ENCODE results near the gene SPPL2B.
"Not testable (repeated sequence)": the region's sequence is repeated elsewhere in the genome, so short reads cannot be mapped to it uniquely, and the experiment has no call there.

Gene SPPL2B

DNA sequence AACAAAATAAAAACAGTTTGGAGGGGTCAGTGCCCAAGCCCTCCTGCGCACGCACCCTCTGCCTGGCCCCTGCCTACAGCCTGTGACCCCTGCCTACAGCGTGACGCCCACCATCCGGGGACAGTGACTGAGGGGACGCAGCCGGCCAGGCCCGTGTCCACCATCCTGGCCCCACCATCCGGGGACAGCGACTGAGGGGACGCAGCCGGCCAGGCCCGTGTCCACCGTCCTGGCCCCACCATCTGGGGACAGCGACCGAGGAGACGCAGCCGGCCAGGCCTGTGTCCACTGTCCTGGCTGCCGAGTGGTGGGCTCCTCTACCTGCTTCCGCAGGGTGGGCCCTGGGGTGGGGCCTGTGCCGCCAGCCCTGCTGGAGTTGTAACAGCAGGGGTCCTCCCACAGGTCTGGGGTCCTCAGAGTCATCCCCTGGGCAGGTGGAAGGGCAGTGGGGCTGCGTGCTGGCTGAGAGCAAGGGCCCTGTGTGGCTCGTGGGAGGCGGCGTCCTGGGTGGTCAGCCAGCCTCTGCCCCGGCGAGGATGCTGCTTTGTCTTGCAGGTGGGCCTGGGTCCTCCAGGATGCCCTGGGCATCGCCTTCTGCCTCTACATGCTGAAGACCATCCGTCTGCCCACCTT lies 14.3 kb downstream of the SPPL2B start:
- Histone ChIP-seq H3K36me3 (ENCODE audit: control insufficient read depth, insufficient read depth, low read length, severe bottlenecking) (peaks cover 20% of the 10 kb centered on the region), H3K4me1 (ENCODE audit: control insufficient read depth, insufficient read depth, low read length) (no peaks in the 10 kb centered on the region), H3K9me3 (ENCODE audit: control insufficient read depth, low read length) (no peaks in the 10 kb centered on the region), H3K9ac (ENCODE audit: low read length) (no peak overlapping the region), H3K4me3 (ENCODE audit: low read length) (no peak overlapping the region), H3K27me3 (replicated peaks; ENCODE audit: control insufficient read depth, insufficient read depth, low read length) (no peaks in the 10 kb centered on the region)
- DNase-seq (ENCODE audit: low read depth) = no peak

GRCh38 chr19:2343289-2343982 lies 15.0 kb downstream of the SPPL2B start:
- Histone ChIP-seq H3K27me3 (replicated peaks; ENCODE audit: control insufficient read depth, insufficient read depth, low read length) (no peaks in the 10 kb centered on the region), H3K36me3 (ENCODE audit: control insufficient read depth, insufficient read depth, low read length, severe bottlenecking) (peaks cover 23% of the 10 kb centered on the region), H3K9ac (ENCODE audit: low read length) (no peak overlapping the region), H3K4me3 (ENCODE audit: low read length) (no peak overlapping the region), H3K9me3 (ENCODE audit: control insufficient read depth, low read length) (no peaks in the 10 kb centered on the region), H3K4me1 (ENCODE audit: control insufficient read depth, insufficient read depth, low read length) (no peaks in the 10 kb centered on the region)
- DNase-seq (ENCODE audit: low read depth) = no peak

DNA sequence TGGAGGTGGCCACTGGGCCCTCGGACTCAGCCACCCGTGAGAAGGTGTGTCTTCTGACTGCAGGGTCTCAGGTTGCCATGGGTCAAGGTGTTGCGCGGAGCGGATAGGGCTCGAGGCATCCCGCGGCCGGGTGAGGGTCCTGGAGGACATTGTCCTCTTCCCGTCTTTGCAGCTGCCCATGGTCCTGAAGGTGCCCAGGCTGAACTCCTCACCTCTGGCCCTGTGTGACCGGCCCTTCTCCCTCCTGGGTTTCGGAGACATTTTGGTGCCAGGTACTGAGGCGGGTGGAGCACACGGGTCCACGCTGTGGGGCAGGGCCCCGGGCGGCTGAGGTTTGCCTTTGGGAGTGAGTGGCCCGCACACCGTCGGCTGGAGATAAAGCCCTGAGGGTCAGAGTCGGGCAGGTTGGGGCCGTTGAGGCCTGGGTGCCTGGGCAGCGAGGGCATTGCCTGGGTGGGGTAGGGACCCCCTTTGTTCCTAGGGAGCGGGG lies 15.9 kb downstream of the SPPL2B start:
- no peaks in the 10 kb centered on the region for H3K4me1 ChIP-seq (ENCODE audit: control insufficient read depth, insufficient read depth, low read length)
- peaks cover 23% of the 10 kb centered on the region for H3K36me3 ChIP-seq (ENCODE audit: control insufficient read depth, insufficient read depth, low read length, severe bottlenecking)
- no peak overlapping the region for H3K4me3 ChIP-seq (ENCODE audit: low read length)

GRCh38 chr19:2345076-2345475 lies 16.6 kb downstream of the SPPL2B start:
- DNase-seq (ENCODE audit: low read depth) = no peak
- no peaks in the 10 kb centered on the region for H3K4me1 ChIP-seq (ENCODE audit: control insufficient read depth, insufficient read depth, low read length)
- H3K27me3 ChIP-seq (replicated peaks; ENCODE audit: control insufficient read depth, insufficient read depth, low read length) = no peaks in the 10 kb centered on the region

More for the DNA sequence above, 15.9 kb downstream of the SPPL2B start:
- H3K27me3 ChIP-seq (replicated peaks; ENCODE audit: control insufficient read depth, insufficient read depth, low read length) = no peaks in the 10 kb centered on the region
- no peaks in the 10 kb centered on the region for H3K9me3 ChIP-seq (ENCODE audit: control insufficient read depth, low read length)
- no peak overlapping the region for H3K9ac ChIP-seq (ENCODE audit: low read length)
- no peak for DNase-seq (ENCODE audit: low read depth)

DNA sequence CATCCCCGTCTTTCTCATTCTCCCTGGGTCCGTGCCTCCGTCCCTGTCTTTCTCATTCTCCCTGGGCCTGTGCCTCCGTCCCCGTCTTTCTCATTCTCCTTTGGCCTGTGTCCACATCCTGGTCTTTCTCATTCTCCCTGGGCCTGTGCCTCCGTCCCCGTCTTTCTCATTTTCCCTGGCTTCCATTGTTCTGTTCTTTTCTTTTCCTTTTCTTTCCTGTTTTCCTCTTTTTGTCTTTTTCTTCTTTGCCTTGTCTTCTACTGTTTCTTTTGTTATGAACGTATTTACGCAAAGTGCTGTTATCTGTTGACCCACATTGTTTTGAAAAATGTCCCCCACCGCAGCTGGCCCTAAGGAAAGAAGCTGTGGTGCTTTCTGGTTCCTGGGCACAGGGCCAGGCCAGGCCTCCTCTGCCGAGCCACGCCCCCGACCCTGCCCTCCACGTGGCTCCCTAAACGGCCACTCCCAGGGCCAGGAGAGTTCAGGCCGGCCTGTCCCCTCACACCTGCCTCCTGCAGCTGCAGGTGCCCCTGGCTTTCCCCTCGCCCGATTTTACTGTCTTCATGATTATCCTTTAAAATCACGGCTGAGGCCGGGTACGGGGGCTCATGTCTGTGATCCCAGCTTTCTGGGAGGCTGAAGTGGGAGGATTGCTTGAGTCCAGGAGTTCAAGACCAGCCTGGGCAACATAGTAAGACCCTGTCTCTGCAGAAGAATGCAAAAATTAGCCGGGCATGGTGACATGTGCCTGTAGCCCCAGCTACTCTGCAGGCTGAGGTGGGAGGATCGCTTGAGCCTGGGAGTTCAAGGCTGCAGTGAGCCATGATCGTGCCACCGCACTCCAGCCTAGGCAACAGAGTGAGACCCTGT lies 17.5 kb downstream of the SPPL2B start:
- no peak for DNase-seq (ENCODE audit: low read depth)
- no peaks in the 10 kb centered on the region for H3K4me1 ChIP-seq (ENCODE audit: control insufficient read depth, insufficient read depth, low read length)
- H3K9me3 ChIP-seq (ENCODE audit: control insufficient read depth, low read length) = no peaks in the 10 kb centered on the region
- peaks cover 32% of the 10 kb centered on the region for H3K36me3 ChIP-seq (ENCODE audit: control insufficient read depth, insufficient read depth, low read length, severe bottlenecking)
- no peaks in the 10 kb centered on the region for H3K27me3 ChIP-seq (replicated peaks; ENCODE audit: control insufficient read depth, insufficient read depth, low read length)
- no peak overlapping the region for H3K4me3 ChIP-seq (ENCODE audit: low read length)
- no peak overlapping the region for H3K9ac ChIP-seq (ENCODE audit: low read length)

More at GRCh38 chr19:2345076-2345475, 16.6 kb downstream of the SPPL2B start:
- H3K9ac ChIP-seq (ENCODE audit: low read length) = no peak overlapping the region
- H3K4me3 ChIP-seq (ENCODE audit: low read length) = no peak overlapping the region
- H3K36me3 ChIP-seq (ENCODE audit: control insufficient read depth, insufficient read depth, low read length, severe bottlenecking) = peaks cover 28% of the 10 kb centered on the region
- no peaks in the 10 kb centered on the region for H3K9me3 ChIP-seq (ENCODE audit: control insufficient read depth, low read length)

GRCh38 chr19:2349818-2350217 lies 21.3 kb downstream of the SPPL2B start:
- not testable (repeated sequence) for DNase-seq (ENCODE audit: low read depth)

GRCh38 chr19:2350656-2351055 lies 22.2 kb downstream of the SPPL2B start:
- no peaks in the 10 kb centered on the region for H3K4me1 ChIP-seq (ENCODE audit: control insufficient read depth, insufficient read depth, low read length)
- H3K36me3 ChIP-seq (ENCODE audit: control insufficient read depth, insufficient read depth, low read length, severe bottlenecking) = peaks cover 33% of the 10 kb centered on the region
- no peak overlapping the region for H3K9ac ChIP-seq (ENCODE audit: low read length)
- no peaks in the 10 kb centered on the region for H3K9me3 ChIP-seq (ENCODE audit: control insufficient read depth, low read length)
- DNase-seq (ENCODE audit: low read depth) = no peak
- H3K4me3 ChIP-seq (ENCODE audit: low read length) = no peak overlapping the region
- no peaks in the 10 kb centered on the region for H3K27me3 ChIP-seq (replicated peaks; ENCODE audit: control insufficient read depth, insufficient read depth, low read length)

More at GRCh38 chr19:2349818-2350217, 21.3 kb downstream of the SPPL2B start:
- not testable (repeated sequence) for H3K27me3 ChIP-seq (replicated peaks; ENCODE audit: control insufficient read depth, insufficient read depth, low read length); H3K4me3 ChIP-seq (ENCODE audit: low read length); H3K9ac ChIP-seq (ENCODE audit: low read length); H3K4me1 ChIP-seq (ENCODE audit: control insufficient read depth, insufficient read depth, low read length); H3K9me3 ChIP-seq (ENCODE audit: control insufficient read depth, low read length)
- H3K36me3 ChIP-seq (ENCODE audit: control insufficient read depth, insufficient read depth, low read length, severe bottlenecking) = peaks cover 33% of the 10 kb centered on the region

GRCh38 chr19:2351591-2351990 lies 23.1 kb downstream of the SPPL2B start:
- no peak overlapping the region for H3K4me3 ChIP-seq (ENCODE audit: low read length)
- H3K9me3 ChIP-seq (ENCODE audit: control insufficient read depth, low read length) = no peaks in the 10 kb centered on the region
- no peak for DNase-seq (ENCODE audit: low read depth)
- no peaks in the 10 kb centered on the region for H3K4me1 ChIP-seq (ENCODE audit: control insufficient read depth, insufficient read depth, low read length)
- H3K27me3 ChIP-seq (replicated peaks; ENCODE audit: control insufficient read depth, insufficient read depth, low read length) = no peaks in the 10 kb centered on the region
- no peak overlapping the region for H3K9ac ChIP-seq (ENCODE audit: low read length)
- H3K36me3 ChIP-seq (ENCODE audit: control insufficient read depth, insufficient read depth, low read length, severe bottlenecking) = peaks cover 29% of the 10 kb centered on the region

GRCh38 chr19:2352121-2352520 lies 23.6 kb downstream of the SPPL2B start:
- Histone ChIP-seq H3K36me3 (ENCODE audit: control insufficient read depth, insufficient read depth, low read length, severe bottlenecking) (peaks cover 29% of the 10 kb centered on the region), H3K4me1 (ENCODE audit: control insufficient read depth, insufficient read depth, low read length) (no peaks in the 10 kb centered on the region), H3K9ac (ENCODE audit: low read length) (no peak overlapping the region), H3K9me3 (ENCODE audit: control insufficient read depth, low read length) (no peaks in the 10 kb centered on the region), H3K27me3 (replicated peaks; ENCODE audit: control insufficient read depth, insufficient read depth, low read length) (no peaks in the 10 kb centered on the region), H3K4me3 (ENCODE audit: low read length) (no peak overlapping the region)
- DNase-seq (ENCODE audit: low read depth) = no peak

DNA sequence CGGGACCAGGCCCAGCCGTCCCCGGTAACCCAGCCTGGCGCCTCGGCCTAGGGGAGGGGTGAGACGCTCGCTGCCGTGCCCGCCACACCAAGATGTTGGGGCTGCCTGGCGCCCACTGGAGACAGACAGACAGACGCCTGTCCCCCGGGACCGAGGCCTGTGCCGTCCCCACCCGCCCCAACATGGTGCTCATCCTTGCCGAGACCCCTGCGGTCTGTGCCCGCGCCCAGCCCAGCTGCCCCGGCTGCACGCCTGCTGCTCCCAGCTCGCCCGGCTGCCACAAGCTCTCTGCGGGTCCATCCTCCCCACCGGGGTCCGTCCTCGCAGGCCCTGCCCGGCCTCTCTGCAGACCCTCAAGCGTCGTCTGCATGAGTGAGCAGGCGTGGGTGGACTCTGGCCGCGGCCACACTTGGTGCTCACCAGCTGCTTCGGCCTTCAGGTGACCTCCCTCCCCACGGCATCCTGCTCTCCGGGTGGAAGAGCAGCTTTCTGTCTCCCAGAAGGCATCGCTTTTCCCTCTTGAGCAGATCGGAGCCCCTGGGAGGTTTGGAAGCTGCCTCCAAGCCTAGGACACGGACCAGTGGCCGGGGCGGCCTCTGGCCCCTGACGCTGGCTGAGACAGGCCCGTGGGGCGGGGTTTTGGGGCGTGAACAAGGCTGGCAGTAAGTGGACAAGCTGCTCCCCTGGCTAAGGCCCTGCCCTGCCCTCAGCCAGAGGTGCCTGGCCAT lies 24.8 kb downstream of the SPPL2B start:
- Histone ChIP-seq H3K4me3 (ENCODE audit: low read length) (no peak overlapping the region), H3K4me1 (ENCODE audit: control insufficient read depth, insufficient read depth, low read length) (no peaks in the 10 kb centered on the region), H3K9me3 (ENCODE audit: control insufficient read depth, low read length) (no peaks in the 10 kb centered on the region), H3K9ac (ENCODE audit: low read length) (no peak overlapping the region), H3K36me3 (ENCODE audit: control insufficient read depth, insufficient read depth, low read length, severe bottlenecking) (peaks cover 28% of the 10 kb centered on the region), H3K27me3 (replicated peaks; ENCODE audit: control insufficient read depth, insufficient read depth, low read length) (no peaks in the 10 kb centered on the region)
- no peak for DNase-seq (ENCODE audit: low read depth)

Measured in adipocyte (in vitro differentiated cells).